ENCODE measurements around the gene XXYLT1. TPM values are rescaled to one million over a fixed set of nuclear protein-coding genes. Genes with fewer than 3 reads are reported as not detected.

XXYLT1 gene
- total RNA-seq, 1 donor from 2014 or later, result 16.4 TPM

GRCh38 chr3:195134431-195134830 is 136.5 kb downstream of the XXYLT1 start:
- H3K4me3 ChIP-seq, result no peak overlapping the region
- no peak overlapping the region for H3K9ac ChIP-seq
- Mint-ChIP-seq H3K27me3 (ENCODE audit: insufficient read depth, low read depth) (peaks cover 4% of the 10 kb centered on the region), H3K4me3 (no peak overlapping the region), H3K36me3 (no peaks in the 10 kb centered on the region), H3K4me1 (peaks cover 36% of the 10 kb centered on the region), H3K27ac (no peak overlapping the region), H3K9me3 (no peaks in the 10 kb centered on the region)
- no peak overlapping the region for H3K4me2 ChIP-seq
- TF ChIP-seq, protein P1, sequence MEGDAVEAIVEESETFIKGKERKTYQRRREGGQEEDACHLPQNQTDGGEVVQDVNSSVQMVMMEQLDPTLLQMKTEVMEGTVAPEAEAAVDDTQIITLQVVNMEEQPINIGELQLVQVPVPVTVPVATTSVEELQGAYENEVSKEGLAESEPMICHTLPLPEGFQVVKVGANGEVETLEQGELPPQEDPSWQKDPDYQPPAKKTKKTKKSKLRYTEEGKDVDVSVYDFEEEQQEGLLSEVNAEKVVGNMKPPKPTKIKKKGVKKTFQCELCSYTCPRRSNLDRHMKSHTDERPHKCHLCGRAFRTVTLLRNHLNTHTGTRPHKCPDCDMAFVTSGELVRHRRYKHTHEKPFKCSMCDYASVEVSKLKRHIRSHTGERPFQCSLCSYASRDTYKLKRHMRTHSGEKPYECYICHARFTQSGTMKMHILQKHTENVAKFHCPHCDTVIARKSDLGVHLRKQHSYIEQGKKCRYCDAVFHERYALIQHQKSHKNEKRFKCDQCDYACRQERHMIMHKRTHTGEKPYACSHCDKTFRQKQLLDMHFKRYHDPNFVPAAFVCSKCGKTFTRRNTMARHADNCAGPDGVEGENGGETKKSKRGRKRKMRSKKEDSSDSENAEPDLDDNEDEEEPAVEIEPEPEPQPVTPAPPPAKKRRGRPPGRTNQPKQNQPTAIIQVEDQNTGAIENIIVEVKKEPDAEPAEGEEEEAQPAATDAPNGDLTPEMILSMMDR (IDR thresholded peaks at IDR 0.05), result no peak
- TF ChIP-seq EZH2 (IDR thresholded peaks at IDR 0.05) (no peak), EZH2phosphoT487 (IDR thresholded peaks at IDR 0.05) (no peak)
- H3K79me2 ChIP-seq (ENCODE audit: low read depth), result no peaks in the 10 kb centered on the region
- no peak overlapping the region for H2AFZ ChIP-seq (replicated peaks)
- no peak for DNase-seq (ENCODE audit: low spot score)
- no peaks in the 10 kb centered on the region for H3F3A ChIP-seq (ENCODE audit: low read depth)
- H4K20me1 ChIP-seq (ENCODE audit: low read depth), result no peaks in the 10 kb centered on the region
- no peak overlapping the region for H3K27ac ChIP-seq
- H3K27me3 ChIP-seq, result no peaks in the 10 kb centered on the region
- no peaks in the 10 kb centered on the region for H3K36me3 ChIP-seq
- H3K4me1 ChIP-seq, result no peaks in the 10 kb centered on the region
- H3K9me3 ChIP-seq (ENCODE audit: low read depth), result no peaks in the 10 kb centered on the region

DNA sequence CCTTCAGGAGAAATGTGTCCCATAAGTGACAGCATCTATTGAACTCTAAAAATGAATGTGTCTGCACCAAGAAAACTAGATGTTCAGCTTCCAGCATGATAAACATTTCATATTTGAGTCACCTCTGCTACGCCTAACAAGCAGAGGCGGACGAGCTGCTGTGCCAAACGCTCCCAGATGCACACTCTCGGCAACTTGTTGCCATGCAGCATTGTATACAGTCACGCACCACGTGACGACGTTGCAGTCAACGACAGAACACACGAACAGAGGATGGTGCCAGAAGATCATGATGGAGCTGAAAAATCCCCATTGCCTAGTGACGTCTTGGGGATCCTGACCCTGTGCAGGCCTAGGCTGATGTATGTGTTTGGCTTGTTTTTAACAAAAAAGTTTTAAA is 137.5 kb downstream of the XXYLT1 start:
- H3K9me3 Mint-ChIP-seq, result no peaks in the 10 kb centered on the region
- TF ChIP-seq, protein P1 (IDR thresholded peaks at IDR 0.05), result no peak
- TF ChIP-seq EZH2 (IDR thresholded peaks at IDR 0.05) (no peak), EZH2phosphoT487 (IDR thresholded peaks at IDR 0.05) (no peak)
- Histone ChIP-seq H3K4me1 (no peaks in the 10 kb centered on the region), H3K27ac (no peak overlapping the region), H3K4me3 (no peak overlapping the region), H3K9ac (no peak overlapping the region), H3K9me3 (ENCODE audit: low read depth) (no peaks in the 10 kb centered on the region), H3K27me3 (no peaks in the 10 kb centered on the region), H4K20me1 (ENCODE audit: low read depth) (no peaks in the 10 kb centered on the region), H2AFZ (replicated peaks) (no peak overlapping the region), H3K4me2 (no peak overlapping the region), H3F3A (ENCODE audit: low read depth) (no peaks in the 10 kb centered on the region), H3K36me3 (no peaks in the 10 kb centered on the region), H3K79me2 (ENCODE audit: low read depth) (no peaks in the 10 kb centered on the region)
- no peak for DNase-seq (ENCODE audit: low spot score)
- peaks cover 36% of the 10 kb centered on the region for H3K4me1 Mint-ChIP-seq
- H3K27me3 Mint-ChIP-seq (ENCODE audit: insufficient read depth, low read depth), result peaks cover 4% of the 10 kb centered on the region
- H3K27ac Mint-ChIP-seq, result no peak overlapping the region
- no peaks in the 10 kb centered on the region for H3K36me3 Mint-ChIP-seq
- no peak overlapping the region for H3K4me3 Mint-ChIP-seq

DNA sequence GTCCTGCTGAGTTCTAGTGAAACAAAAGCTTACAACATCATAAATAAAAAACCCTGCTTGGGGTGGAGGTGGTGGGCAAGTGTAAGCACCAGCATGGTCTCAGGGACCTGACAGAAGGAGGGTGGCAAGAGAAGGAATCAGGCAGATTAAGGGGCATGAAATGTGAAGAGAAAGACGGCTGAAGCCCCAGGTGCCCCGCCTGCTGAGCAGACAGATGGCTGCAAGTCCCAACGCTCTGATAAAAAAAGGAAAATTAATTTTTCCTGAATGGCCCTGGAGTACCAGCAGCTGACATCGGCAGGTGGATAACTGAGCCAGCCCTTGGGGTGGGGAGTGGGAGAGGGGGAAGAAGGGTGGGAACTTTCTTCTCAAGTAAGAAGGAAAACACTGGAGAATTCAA is 137.9 kb downstream of the XXYLT1 start:
- Histone ChIP-seq H3K4me3 (no peak overlapping the region), H3K79me2 (ENCODE audit: low read depth) (no peaks in the 10 kb centered on the region), H3F3A (ENCODE audit: low read depth) (no peaks in the 10 kb centered on the region), H3K4me2 (no peak overlapping the region), H3K9ac (no peak overlapping the region), H3K9me3 (ENCODE audit: low read depth) (no peaks in the 10 kb centered on the region), H2AFZ (replicated peaks) (no peak overlapping the region), H4K20me1 (ENCODE audit: low read depth) (no peaks in the 10 kb centered on the region), H3K4me1 (no peaks in the 10 kb centered on the region), H3K27ac (no peak overlapping the region), H3K36me3 (no peaks in the 10 kb centered on the region), H3K27me3 (no peaks in the 10 kb centered on the region)
- H3K36me3 Mint-ChIP-seq, result no peaks in the 10 kb centered on the region
- TF ChIP-seq EZH2phosphoT487 (IDR thresholded peaks at IDR 0.05) (no peak), EZH2 (IDR thresholded peaks at IDR 0.05) (no peak)
- TF ChIP-seq, protein P1 (IDR thresholded peaks at IDR 0.05), result no peak
- H3K27ac Mint-ChIP-seq, result peak overlapping the region; percentile 79
- peaks cover 36% of the 10 kb centered on the region for H3K4me1 Mint-ChIP-seq
- no peaks in the 10 kb centered on the region for H3K9me3 Mint-ChIP-seq
- no peak for DNase-seq (ENCODE audit: low spot score)
- H3K27me3 Mint-ChIP-seq (ENCODE audit: insufficient read depth, low read depth), result peaks cover 4% of the 10 kb centered on the region
- H3K4me3 Mint-ChIP-seq, result no peak overlapping the region
